Stimulated activated CD8-positive, alpha-beta memory T cell treated with anti-CD3 and anti-CD28 coated beads, Interleukin-7, amount 100 ng/mL, for 48 hours (primary cell): ENCODE measurements around the gene CHST13.

Experiments
- DNase-seq, 2 donors: peaks; one replicate each; pipeline ENCODE4 v3.0.0-alpha.2; 2020; ENCODE audit warnings: low read depth in 1 of 2; ENCODE audit errors: extremely low read depth in 1 of 2

The CHST13 gene

DNA sequence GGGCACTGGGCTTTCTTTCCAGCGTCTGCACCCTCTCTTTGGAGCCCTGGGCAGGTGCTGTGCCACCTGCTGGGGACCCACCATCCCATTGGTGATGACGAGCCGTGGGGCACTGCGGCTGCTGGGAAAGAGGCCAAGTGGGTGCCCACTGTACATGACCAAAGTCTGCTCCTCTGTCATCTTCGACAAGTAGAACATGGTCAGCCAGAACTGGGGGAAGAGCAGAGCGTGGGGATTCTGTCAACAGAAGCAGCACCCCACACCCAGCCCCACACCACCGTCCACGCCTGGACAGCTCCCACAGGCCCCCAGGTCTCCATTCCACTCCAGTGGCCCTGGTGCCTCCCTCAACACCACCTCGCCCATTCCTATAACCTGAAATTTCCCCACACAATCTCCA lies 16.1 kb upstream of the CHST13 start:
- no peak for DNase-seq

DNA sequence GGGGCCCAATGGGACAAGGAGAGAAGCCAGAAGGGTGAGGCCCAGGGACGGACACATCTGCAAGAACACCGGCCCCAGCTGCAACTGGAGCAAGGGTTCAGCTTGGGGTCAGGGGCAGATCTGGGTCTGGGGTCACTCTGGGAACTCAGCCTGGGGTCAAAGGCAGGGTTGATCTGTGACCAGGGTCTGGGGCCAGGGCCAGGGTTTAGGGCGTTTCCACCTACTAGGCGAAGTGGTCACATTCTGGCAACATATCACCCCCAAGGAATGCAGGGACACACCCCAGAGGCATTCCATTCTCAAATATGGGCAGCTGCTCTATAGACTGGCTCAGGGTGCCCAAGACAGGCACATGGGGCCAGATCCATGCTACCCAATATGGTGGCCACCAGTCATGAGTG lies 15.4 kb upstream of the CHST13 start:
- DNase-seq = no peak

GRCh38 chr3:126509597-126510307 lies 14.2 kb upstream of the CHST13 start:
- DNase-seq = no peak

DNA sequence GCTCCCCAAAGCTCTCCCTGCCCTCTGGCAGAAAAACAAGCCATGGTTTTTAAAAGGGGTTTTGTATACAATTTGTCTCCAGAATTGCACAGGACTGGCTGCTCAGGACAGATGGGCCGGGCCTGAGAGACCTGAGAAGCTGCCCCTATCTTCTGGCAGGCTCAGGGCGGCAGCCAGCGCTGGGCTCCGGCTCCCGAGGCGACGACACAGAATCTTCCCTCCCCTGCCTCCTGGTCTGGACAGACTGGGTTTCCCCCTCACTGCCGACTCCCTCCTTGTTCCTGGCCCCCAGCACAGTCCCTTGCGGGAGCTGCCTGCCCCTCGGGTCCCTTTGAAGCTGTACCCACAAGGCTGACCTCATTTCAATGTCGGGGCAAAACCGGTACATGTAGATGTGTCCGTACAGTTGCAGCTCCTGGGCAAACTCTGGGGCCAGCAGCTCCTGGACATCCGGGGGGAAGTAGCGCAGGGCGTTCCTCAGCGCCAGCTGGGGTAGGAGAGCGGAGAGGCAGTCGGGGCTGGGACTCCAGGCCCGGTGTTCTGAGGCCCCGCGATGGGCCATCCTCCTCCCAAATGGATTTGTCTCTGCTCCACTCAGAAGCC lies 13.5 kb upstream of the CHST13 start:
- DNase-seq = no peak

DNA sequence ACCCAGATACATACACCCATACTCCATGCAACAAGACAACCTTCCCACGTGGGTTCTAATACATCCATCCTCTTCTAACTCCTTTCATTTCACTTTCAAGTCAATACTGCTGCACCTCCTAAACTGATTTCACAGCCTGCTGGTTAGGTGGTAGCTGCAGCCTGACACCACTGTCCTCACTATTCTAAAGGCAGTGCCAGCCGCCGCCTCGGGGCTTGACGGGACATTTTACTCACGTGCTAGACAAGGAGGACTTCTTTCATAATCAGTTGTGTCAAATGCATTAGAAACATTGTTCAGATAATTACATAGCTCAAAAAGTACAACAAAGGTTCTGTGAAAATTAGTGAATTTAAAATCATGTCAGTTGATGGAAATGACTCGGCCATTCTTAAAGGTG lies 12.7 kb upstream of the CHST13 start:
- DNase-seq = no peak

DNA sequence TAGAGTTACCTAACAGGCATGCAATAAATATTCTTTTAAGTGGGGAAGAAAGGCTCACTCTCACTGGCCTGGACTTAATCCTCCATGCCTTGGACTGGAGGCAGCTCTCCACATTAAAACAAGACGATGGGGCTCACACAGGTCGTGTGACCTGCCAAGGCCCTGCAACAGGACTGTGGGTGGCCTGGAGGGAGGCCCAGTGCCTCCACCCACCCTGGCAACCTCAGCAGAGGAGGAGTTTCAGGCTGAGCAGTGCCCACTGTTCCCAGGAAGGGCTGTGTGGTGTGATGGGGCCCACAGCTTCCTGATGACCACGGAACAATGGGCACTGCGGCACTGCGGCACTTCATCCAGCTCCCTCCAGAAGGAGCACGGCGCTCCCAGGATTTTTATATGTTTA lies 11.9 kb upstream of the CHST13 start:
- DNase-seq = no peak

- DNase-seq = no peak
Measured at GRCh38 chr3:126512916-126513650, 10.9 kb upstream of the CHST13 start.

DNA sequence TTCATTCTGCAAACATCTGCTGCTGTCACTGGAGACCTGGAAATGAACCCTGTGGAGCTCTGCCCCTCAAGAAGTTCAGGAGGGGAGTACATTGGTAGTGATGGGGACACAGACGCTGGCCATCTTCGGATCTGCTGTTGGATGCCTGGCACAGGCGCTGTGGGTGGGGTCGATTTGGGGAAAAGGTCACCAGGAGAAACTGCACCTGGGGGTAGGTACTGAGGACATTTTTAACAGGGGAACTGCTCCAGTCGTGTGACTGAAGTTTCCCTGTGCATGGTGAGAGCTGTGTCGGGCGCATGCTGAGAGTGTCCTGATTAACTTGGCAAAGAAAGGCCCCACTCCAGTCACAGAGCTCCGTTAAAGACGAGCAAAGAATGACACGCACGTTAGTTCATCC lies 9.8 kb upstream of the CHST13 start:
- DNase-seq = no peak

GRCh38 chr3:126515066-126515706 lies 8.8 kb upstream of the CHST13 start:
- no peak for DNase-seq

GRCh38 chr3:126516152-126516935 lies 7.6 kb upstream of the CHST13 start:
- DNase-seq = no peak

DNA sequence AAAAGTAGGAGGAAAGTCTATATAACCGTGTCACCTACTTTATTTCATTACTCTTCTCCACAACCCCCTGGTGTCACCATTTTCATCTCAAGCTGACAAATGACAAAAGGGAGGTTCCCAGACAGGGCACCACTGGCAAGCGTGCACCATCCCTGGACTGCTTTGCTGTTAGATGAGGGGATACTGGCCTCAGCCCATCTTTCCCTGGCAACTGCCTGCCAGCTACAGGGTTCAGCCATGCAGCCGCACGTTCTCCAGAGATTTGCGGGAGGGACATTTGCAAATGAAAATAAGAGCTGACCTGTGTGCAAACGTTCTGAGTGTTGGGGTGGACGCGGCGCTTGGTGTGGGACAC lies 7.0 kb upstream of the CHST13 start:
- DNase-seq = no peak

- no peak for DNase-seq
Measured at GRCh38 chr3:126517291-126517951, 6.5 kb upstream of the CHST13 start, which contains the start of gene UROC1. Gene UROC1, minus strand, starts transcription at chr3:126517773. Its CDS starts 54 bp downstream, at chr3:126517719.

GRCh38 chr3:126517986-126518778 lies 5.8 kb upstream of the CHST13 start:
- DNase-seq = no peak

- DNase-seq = no peak
Measured at GRCh38 chr3:126518779-126519177, 5.2 kb upstream of the CHST13 start.

- DNase-seq = no peak
Measured at GRCh38 chr3:126519506-126520455, 4.2 kb upstream of the CHST13 start.

GRCh38 chr3:126521122-126521891 lies 2.6 kb upstream of the CHST13 start:
- no peak for DNase-seq

DNA sequence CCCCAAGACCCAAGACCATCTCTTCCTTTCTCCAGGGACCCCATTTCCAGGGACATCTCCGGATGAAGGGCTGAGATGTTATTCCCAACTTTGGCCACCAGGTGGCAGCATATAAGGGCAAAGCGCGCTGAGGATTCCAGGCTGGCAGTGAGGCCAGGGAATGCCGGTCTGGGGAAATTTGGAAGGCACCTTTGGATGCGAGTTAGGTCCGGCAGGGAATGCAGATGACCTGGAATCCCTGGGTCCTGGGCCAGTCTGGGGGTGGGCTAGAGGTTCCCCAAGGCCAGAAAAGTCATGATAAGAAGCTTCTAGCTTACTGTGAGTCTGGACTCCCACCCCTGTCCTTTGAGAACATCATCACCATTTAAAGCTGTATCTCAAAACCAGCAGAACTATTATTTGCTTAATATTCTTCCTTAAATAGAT lies 1.6 kb upstream of the CHST13 start:
- no peak for DNase-seq
